HG03135 (cell line): ENCODE data around the gene ATAD2B.

Experiments used
- ATAC-seq: cut with Tn5 transposase; IDR thresholded peaks from one replicate; pipeline ENCODE4 v1.9.1; 2021; ENCODE audit warnings: mild to moderate bottlenecking, moderate library complexity; ENCODE audit not compliant: unreplicated experiment

Gene ATAD2B

DNA sequence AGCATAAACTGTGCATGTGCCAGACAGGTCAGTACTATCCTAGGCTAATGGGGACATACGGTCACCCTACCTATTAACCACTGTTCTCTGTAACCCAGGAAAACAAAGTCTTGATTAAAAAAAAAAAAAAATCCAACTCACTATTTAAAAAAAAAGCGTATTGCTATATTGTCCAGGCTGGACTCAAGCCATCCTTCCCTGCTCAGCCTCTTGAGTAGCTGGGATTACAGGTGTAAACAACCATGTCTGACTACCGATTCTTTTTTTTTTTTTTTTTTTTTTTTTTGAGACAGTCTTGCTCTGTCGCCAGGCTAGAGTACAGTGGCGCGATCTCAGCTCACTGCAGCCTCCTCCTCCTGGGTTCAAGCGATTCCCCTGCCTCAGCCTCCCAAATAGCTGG, 11.6 kb downstream of the ATAD2B start:
- no peak for ATAC-seq

DNA sequence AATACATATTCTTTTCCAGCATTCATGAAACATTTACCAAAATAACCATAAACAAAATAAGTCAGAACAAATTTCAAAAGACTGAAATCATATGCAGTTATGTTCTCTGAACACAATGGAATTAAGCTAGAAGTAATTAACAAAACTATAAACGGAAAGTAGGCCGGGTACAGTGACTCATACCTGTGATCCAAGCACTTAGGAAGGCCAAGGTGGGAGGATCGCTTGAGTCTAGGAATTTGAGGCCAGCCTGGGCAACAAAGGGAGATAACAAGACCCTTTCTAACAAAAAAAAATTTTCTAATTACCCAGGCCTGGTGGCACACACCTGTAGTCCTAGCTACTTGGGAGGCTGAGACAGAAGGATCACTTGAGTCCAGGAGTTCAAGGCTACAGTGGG, 14.9 kb downstream of the ATAD2B start:
- ATAC-seq: no peak

DNA sequence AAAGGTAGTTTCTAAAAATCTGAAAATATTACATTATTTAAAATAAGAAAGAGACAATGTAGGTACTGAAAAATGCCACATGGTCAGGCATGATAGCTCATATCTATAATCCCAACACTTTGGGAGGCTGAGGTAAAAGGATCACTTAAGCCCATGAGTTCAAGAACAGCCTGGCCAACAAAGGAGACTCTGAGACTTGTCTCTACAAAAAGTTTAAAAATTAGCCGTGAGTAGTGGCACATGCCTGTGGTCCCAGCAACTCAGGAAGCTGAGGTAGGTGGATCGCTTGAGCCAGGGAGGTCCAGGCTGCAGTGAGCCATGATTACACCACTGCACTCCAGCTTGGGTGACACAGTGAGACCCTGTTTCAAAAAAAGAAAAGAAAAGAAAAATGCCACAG, 21.8 kb downstream of the ATAD2B start:
- ATAC-seq: no peak

DNA sequence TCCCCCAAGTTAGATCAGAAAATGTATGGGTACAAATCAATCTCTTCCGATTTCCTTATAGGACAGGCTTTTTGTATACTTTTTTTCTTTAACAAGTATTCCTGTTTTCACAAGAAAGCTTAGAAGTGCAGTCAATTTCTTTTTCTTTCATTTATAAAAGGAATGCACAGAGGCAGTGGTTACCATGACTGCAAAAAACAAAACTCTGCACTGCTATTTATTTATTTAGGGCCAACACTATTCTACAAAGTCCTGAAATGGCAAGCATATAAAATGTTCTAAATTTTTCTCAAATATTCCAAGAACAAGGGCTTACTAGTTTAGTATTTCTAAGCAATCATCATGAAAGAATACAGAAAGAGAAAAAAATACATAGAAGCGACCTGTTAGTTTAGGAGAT, 22.2 kb downstream of the ATAD2B start:
- ATAC-seq: no peak

DNA sequence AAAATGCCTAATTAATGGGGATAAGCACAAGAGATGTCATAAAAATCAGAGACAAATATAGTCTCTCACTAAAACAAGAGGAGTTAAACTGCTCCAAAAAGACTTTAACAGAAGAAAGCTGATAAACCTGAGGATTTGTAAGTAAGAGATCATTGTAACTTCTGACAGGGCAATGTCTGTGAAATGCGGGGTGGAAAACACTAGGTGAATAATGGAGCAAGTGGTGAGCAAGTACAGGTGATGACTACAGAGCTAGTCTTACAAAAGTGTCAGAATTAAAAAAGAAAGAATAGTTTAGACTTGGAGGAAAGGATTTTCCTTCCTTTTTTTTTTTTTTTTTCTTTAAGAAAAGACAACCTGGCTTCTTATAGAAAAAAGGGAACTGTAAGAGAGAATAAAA, 22.7 kb downstream of the ATAD2B start:
- no peak for ATAC-seq

DNA sequence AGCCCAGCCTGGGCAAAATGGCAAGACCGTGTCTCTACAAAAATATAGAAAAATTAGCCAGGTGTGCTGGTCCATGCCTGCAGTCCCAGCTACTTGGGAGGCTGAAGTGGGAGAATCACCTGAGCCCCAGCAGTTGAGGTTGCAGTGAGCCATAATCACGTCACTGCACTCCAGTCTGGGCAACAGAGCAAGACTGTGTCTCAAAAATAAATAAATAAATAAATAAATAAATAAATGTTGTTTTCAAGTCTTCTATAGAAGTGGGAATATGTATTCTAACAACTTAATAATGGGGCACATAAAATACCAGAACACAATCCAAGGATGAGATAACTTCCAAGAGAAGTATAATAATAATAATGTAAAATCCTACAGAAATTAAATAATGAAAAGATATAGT, 23.9 kb downstream of the ATAD2B start:
- ATAC-seq: no peak

DNA sequence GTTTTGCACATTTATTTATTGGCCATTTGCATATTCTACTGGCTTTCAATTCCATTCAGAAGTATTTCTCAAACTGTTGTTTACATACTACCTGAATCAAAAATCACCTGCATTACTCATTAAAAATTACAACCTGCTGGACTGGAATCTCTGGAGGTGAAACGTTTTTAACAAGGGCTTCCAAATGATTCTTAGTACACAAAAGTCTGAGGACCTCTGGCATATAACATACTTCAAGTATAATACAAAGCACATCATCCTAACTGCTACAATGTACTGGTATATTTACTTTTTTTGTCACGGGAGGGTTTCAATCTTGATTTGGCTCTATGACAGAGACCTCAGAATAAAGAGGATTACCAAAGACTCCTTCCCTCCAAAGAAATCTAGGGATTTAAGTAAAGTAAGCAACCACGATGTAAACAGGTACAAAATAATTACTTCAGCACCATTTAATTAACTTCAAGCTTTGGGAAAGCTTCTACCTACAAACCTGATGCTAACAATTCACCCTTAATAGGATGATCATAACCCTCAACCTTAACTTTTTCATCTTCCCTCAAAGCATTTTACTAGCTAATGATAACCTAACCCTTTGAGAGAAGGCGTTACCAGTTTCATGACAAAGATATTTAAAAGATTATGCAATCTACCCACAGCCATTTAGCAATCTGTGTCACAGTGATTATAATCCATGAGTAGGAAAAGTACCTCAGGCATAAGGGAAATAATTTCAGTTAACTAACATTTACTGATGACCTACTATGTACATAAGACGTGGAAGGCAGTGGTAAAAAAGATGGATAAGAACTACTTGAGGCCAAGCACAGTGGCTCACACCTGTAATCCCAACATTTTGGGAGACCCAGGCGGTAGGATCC, 24.7 kb downstream of the ATAD2B start:
- ATAC-seq: no peak

DNA sequence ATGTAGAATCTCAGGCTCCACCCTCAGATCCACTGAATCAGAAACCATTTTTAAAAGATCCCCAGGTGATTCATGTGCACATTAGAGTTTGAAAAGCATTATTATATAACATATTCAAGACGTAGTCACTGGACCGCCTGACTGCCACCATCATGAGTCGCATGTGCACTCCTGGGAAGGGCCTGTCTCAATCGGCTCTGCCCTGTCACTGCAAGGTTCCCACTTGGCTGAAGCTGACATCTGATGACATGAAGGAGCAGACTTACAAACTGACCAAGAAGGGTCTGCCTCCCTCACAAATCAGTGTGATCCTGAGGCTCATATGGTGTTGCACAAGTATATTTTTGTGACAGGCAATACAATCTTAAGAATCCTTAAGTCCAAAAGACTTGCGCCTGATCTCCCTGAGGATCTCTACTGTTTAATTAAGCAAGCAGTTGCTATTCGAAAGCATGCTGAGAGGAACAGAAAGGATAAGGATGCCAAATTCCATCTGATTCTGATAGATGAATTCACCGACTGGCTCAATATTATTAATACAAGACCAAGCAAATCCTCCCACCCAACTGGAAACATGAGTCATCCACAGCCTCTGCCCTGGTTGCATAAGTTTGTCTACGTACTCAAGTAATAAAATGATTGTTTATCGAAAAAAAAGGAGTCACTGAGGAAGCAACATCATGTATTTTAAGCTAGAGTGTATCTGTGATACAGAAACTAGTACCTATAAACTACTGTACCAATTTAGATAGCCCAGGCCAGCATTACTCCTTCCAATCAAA, 26.2 kb downstream of the ATAD2B start:
- ATAC-seq: no peak

DNA sequence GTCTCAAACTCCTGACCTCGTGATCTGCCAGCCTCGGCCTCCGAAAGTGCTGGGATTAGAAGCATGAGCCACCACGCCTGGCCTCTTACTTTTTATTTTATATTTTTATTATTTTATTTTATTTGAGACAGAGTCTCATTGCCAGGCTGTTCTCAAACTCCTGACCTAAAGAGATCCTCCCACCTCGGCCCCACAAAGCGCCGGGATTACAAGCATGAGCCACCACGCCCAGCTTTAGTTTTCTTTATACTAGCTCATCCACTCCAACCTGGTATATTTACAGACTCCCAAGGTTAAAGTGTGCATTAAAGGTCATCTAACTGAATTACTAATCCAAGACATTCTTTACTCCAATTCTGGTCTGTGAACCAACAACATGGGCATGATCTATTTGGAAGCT, 26.8 kb downstream of the ATAD2B start:
- no peak for ATAC-seq

DNA sequence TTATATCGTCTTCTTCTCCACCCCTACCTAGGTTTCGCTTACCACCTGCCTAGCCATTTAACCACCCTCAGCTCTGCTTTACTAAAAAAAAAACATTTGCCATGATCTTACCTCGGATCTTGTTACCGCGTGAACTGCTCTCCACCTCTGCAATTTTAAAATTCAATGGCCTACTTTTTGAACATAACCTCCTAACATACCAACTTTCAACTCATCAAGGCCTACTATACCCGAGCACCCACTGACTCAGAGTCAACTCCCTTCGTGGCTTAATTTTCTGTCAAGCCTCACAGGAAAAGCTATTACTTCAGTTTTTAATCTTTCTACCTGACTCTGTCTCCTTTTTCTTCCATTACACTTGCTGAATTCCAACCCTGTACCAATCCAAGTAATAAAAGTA, 55.7 kb downstream of the ATAD2B start:
- no peak for ATAC-seq

DNA sequence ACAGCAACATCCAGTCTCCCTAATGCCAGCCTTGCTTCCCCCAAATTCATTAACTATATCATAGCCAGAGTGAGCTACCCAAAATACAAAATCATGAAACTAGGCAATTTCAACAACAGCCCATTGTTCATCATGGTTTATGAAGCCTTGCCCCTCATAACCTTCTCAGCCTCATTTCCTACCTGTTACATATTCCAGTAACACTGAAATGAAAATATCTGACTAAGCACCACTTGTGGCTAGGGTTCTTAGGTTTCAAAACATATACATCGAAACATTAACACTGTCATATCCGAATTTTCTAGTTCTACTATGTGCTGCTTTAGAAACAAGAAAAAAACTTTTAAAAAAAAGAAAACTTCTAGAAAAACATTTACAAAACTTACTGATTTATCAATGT, 59.5 kb downstream of the ATAD2B start:
- no peak for ATAC-seq

DNA sequence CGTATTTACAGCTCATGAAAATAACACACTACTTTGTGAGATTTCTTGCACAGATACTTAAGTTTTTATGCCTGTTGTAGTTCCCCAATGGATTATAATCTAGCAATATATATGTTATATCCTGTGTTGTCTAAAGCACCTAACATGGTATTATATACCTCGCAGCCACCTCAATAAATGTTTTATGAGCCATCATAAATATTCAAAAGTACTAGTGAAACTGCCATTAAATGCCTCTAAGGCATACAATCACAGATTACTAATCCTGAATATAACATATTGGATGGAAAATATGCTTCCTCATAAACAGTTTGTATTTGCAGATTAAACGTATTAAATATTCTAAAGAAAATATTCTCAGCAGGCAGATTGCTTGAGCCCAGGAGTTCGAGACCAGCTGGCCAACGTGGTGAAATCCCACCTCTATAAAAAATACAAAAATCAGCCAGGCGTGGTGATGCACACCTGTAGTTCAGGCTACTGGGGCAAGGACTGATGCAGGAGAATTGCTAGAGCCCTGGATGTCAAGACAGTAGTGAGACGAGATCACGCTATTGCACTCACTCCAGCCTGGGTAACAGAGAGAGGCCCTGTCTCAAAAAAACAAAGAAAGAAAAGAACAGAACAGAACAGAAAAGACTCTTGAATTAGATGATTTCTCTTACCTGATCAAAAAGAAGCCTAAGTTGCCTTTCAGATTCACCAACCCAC, 64.1 kb downstream of the ATAD2B start:
- no peak for ATAC-seq

DNA sequence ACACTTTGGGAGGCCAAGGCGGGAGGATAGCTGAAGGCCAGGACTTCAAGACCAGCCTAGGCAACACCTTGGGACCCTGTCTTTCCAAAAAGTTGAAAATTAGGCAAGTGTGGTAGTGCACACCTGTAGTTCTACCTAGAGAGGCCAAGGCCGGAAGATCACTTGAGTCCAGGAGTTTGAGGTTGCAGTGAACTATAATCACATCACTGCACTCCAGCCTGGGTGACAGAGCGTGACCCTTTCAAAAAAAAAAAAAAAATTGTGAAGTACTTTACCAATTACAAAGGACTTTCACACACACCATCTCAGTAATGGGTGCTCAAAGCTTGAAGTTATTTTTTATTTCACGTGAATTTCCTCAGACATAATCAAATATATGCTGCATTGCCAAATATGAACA, 65.0 kb downstream of the ATAD2B start:
- no peak for ATAC-seq

DNA sequence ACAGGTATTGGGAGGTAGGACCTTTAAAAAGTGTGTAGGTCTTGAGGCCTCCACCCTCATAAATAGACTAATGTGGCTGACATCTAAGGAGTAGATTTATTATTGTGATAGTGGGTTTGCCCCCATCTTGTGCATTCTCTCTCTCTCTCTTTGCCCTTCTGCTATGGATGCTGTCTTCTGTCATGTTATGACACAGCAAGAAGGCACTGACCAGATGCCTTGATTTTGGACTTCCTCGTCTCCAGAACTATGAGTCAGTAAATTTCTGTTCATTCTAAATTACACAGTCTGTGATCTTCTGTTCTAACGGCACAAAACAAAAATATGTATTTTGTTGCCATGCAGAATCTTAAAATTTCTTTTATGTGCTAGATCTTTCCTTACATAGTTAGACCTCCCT, 66.9 kb downstream of the ATAD2B start:
- ATAC-seq: no peak

DNA sequence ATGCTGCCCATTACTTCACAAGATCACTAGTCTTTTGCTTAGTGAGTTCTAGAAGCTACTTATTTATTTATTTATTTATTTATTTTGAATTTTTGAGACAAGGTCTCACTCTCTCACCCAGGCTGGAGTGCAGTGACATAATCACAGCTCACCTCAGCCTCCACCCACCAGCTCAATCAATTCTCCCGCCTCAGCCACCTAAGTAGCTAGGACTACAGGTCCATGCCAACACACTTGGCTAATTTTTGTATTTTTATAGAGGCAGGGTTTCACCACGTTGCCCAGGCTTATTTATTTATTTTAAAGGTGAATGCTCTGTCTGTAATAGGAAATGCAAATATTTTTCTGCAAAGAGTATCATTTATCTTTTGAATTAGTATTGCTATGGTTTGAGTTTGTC, 67.7 kb downstream of the ATAD2B start:
- no peak for ATAC-seq

DNA sequence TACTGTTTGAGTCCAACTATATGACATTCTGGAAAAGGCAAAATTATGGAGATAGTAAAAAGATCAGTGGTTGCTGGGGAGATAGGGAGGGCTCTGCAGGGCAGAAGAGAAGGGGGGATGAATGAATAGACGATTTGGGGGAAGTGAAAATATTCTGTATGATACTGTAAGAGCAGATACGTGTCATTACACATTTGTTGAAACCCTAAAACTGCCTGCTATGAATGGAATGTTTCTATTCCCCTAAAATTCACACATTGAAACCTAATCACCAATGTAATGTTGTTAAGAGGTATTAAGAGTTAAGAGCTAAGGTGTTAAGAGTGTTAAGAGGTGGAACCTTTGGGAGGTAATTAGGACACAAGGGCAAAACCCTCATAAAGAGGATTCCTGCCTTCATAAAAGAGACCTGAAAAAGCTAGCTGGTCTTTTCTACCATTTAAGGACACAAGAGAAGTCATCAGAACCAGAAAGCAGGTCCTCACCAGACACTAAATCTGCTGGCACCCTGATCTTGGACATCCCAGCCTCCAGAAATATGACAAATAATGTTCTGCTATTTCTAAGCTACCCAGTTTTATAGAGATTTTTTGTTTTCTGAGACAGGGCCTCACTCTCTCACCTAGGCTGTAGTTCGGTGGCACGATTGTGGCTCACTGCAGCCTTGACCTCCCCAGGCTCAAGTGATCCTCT, 76.2 kb downstream of the ATAD2B start:
- peak; percentile 74 for ATAC-seq

DNA sequence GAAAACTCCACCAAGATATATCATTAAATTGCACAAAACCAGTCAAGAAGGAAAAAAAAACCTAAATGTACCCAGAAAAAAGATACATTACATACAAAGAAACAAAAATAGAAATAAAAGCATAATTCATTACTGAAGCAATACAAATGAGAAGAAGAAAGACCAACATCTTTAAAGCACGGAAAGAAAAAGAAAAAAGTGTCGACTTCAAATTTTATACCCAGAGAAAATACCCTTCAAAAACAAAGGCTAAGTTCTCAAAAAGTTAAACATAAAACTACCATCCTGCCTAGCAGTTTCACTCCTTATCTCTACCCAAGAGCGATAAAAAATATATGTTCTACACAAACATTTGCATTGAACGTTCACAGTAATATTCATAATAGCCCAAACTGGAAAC, 82.0 kb downstream of the ATAD2B start:
- ATAC-seq: no peak

DNA sequence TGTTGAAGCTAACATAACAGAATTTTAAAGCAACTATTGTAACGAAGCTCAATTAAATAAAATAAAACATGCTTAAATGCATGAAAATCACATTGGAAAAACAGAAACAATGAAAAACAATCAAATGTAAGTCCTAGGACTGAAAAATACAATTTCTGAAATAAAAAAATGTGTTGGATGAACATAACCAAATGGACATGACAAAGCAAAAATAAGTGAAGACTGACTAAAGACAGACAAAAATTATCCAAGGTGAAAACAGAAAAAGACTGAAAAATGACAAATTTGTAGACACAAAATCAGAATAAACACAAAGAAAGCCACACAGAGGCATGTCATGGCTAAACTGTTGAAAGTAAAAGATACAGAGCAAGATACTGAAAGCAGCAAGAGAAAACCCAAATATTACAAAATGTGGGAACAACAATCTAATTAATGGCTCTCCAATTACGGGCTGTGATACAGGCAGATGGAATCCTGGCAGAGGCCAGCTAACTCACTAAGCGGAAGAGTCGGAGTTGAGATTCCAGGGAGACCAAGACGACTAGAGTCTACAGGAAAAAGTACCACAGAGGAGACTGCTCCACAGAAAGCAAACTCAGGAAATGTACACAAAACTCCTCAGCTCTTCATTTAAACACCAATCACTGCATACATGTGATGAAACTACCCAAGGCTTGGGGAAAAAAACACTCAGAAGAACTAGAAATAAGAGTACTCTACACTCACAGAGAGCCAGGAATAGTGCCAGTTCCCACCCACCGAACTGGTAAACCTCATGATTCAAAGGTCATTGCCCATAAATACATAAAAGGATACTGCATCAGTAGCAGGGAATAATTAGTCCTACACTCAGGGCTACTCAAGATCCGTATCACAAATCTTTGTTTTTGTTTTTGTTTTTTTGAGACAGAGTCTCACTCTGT, 83.6 kb downstream of the ATAD2B start:
- no peak for ATAC-seq

DNA sequence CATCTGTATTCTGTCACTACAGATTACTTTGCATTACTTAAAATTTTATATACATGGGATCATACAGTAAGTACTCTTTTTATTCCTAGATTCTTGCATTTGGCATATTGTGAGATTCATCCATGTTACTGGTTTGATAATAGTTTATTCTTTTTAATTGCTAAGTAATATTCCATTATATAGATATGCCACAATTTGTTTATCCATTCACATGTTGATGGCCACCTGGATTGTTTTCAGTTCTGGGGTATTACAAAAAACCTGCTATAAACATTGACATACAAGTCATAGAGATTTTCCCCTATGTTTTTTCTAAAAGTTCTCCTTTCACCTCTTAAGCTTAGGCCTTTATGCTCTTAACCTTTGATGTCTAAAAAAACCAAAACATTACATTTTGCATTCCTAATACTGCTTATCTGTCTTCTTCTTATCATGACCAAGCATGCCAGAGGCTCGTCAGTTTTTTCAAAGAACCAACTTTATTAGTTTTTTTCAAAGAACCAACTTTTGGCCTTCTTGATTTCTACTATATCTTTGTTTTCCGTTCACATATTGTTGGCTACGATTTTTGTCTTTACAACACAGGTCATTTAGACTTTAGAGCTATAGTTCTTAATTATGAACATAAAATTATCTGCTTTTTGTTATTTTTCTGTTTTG, 86.9 kb downstream of the ATAD2B start:
- no peak for ATAC-seq
